Measurements from ENCODE around the gene TMOD3.

DNA sequence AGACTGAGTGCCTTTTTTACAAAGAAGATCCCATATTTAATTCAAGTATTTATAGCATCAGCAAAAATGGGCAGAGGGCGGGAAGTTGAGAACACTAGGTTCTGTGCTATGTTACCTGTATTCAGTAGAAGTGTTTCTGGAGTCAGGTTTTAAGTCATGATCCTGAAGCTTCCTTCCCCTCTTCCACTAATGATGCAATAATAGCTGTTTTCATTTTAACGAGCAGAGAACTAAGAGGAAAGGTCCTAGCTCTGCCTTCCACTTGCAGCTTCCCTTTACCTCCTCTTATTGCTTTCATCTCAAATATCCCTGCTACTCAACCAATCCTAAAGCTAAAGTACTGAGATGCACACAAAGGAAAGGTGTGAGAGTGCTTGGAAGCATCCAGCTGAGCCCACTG lies 16.9 kb upstream of the TMOD3 start:
- TF ChIP-seq, protein P1, sequence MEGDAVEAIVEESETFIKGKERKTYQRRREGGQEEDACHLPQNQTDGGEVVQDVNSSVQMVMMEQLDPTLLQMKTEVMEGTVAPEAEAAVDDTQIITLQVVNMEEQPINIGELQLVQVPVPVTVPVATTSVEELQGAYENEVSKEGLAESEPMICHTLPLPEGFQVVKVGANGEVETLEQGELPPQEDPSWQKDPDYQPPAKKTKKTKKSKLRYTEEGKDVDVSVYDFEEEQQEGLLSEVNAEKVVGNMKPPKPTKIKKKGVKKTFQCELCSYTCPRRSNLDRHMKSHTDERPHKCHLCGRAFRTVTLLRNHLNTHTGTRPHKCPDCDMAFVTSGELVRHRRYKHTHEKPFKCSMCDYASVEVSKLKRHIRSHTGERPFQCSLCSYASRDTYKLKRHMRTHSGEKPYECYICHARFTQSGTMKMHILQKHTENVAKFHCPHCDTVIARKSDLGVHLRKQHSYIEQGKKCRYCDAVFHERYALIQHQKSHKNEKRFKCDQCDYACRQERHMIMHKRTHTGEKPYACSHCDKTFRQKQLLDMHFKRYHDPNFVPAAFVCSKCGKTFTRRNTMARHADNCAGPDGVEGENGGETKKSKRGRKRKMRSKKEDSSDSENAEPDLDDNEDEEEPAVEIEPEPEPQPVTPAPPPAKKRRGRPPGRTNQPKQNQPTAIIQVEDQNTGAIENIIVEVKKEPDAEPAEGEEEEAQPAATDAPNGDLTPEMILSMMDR (IDR thresholded peaks at IDR 0.05) = no peak
- no peak for TF ChIP-seq POLR2A (IDR thresholded peaks at IDR 0.05)
